NCI-H1694 treated with DMSO at 0.1 percent for 48 hours (cell line): ENCODE measurements around the gene GNAI2.

Experiments
- DNase-seq: peaks from one replicate; lab custom pipeline; 2025; lab: John Stamatoyannopoulos, UW

The GNAI2 gene

DNA sequence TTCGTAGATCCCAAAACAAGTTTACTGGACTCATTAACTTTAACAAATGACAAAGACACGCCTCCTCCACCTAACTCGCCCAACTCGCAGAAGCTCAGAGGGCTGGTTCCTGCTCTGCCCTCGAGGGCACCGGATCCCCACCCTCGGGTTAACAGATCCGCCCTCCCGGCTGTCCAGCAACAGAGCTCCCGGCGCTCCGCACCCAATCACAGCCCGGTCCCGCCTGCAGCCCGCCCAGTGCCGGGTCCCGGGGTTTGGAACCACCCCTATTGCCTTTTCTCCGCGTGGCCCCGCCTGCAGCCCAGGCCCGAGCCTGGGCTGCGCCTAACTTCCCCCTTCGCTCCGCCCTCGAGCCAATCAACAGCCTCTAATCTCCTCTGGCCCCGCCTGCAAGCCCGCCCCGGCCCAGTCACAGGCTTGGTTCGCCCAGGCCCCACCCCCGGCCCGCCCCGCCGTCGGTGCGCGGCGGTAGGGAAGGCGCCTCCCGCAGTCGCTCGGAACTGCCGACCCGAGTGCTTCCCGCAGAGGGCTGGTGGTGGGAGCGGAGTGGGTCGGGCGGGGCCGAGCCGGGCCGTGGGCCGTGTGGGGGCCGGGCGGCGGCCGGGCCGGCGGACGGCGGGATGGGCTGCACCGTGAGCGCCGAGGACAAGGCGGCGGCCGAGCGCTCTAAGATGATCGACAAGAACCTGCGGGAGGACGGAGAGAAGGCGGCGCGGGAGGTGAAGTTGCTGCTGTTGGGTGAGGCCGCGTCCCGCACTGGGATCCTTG lies at the start of gene GNAI2:
GNAI2 (plus strand) TSS at position 489 of the 768 bp plus-strand sequence; CDS start at position 621, 132 bp downstream.
- peak; percentile 93 for DNase-seq

- no peak for DNase-seq
These were observed 48.3 kb upstream of the GNAI2 start for GRCh38 chr3:50187750-50188149.

DNA sequence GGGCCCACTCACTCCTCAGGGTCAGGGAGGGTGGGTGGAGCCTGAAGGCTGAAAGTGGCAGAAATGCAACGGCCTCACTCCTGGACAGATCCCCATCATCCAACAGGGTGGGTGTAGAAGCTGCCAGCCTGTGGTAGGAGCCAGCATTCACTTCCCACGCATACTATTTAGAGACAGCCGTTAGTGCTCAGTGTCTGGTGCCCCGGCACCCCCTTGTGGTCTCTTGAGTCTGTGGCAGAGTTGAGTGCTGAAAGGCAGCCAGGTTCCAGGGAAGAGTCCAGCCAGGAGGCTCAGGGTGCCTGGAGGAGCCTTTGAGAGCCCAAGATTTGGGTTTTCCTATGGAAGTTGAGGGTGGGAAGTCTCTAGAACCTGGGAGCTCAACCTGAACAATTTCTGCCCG lies 46.7 kb upstream of the GNAI2 start:
- DNase-seq: peak; percentile 18

DNA sequence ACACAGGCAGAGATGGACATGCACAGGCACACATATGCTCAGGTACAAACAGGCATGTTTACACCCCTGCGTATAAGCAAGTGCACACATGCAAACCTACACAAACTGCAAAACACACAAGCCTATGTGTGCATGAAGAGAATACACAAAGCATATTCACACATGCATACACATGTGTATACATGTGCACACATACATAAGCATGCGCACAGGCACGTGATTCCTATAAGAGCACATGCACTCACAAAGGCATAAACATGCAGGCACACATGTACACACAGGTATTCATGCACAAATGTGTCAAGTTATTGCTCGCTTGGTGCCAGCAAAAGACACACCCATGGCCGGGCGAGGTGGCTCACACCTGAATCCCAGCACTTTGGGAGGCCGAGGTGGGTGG lies 46.0 kb upstream of the GNAI2 start:
- DNase-seq: no peak

DNA sequence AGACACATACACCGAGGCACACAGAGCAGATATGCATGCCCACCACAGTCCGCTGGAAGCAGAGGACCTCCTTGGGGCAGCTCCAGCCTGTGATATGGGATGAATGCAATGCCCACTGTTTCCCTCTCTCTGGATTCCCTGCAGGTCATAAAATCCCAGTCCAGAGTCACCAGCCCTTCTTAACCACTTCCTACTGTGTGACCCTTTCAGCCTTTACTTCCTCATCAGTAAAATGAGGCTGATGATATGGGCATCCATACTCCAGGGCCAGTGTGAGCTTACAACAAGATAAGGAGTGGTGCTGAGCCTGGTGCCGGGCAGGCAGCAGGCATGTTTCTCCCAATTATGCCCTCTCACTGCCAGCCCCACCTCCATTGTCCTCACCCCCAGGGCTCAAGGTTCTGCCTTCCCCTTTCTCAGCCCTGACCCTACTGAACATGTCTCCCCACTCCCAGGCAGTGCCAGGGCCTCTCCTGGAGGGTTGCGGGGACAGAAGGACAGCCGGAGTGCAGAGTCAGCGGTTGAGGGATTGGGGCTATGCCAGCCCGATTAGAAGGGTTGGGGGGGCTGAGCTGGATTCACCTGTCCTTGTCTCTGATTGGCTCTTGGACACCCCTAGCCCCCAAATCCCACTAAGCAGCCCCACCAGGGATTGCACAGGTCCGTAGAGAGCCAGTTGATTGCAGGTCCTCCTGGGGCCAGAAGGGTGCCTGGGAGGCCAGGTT lies 44.9 kb upstream of the GNAI2 start, which contains the start of gene GNAT1:
GNAT1 (plus strand) TSS at position 675 of the 725 bp plus-strand sequence. CDS start 116 bp downstream, outside the sequence.
- no peak for DNase-seq

GRCh38 chr3:50192124-50192523 lies 43.9 kb upstream of the GNAI2 start:
- no peak for DNase-seq

GRCh38 chr3:50192689-50193141 lies 43.3 kb upstream of the GNAI2 start:
- DNase-seq: peak; percentile 1

DNA sequence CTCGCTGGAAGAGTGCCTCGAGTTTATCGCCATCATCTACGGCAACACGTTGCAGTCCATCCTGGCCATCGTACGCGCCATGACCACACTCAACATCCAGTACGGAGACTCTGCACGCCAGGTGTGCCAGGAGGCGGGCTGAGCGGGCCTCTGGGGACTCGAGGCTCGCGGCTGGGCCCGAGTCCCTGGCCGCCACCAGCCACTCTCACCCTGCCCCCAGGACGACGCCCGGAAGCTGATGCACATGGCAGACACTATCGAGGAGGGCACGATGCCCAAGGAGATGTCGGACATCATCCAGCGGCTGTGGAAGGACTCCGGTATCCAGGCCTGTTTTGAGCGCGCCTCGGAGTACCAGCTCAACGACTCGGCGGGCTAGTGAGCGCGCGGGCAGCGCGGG lies 42.7 kb upstream of the GNAI2 start:
- DNase-seq: no peak

DNA sequence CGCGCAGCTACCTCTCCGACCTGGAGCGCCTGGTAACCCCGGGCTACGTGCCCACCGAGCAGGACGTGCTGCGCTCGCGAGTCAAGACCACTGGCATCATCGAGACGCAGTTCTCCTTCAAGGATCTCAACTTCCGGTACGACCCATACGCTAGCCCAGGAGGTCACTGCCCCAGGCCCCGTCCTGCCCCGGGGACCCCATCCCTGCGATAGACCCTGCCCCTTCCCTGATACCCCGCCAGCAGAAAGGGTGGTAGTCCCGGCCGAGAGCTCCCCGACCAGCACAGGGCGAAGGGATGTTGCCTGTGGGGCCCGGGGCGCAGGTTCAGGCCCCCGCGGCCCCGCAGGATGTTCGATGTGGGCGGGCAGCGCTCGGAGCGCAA lies 42.3 kb upstream of the GNAI2 start:
- DNase-seq: no peak

GRCh38 chr3:50194128-50194902 lies 41.7 kb upstream of the GNAI2 start:
- DNase-seq: peak; percentile 0

DNA sequence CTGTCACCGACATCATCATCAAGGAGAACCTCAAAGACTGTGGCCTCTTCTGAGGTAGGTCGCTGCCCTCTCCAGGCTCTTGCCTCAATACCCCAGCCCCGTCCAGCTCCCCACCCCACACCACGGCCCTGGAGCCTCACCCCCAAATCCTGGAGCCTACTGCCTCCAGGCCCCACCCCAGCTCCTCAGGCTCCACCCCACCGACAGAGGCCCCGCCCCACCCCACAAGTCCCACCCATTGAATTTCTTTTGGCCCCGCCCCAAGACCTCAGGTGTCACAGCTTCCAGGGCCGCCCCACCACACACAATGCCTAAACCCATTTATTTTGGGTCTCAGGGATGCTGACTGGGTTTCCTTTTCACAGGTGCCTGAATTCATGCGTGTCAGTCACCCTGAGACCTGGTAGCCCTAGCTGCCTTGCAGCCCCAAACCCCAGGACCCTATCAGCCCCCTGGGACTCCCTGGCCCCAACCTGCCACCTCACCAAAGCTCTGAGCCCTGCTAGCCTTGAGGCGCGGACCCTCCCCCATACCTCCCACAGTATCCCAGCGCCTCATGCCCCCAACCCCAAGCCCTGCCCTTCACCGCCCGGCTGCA lies 41.0 kb upstream of the GNAI2 start:
- DNase-seq: no peak

- DNase-seq: no peak
These were observed 40.3 kb upstream of the GNAI2 start for GRCh38 chr3:50195501-50196252.

DNA sequence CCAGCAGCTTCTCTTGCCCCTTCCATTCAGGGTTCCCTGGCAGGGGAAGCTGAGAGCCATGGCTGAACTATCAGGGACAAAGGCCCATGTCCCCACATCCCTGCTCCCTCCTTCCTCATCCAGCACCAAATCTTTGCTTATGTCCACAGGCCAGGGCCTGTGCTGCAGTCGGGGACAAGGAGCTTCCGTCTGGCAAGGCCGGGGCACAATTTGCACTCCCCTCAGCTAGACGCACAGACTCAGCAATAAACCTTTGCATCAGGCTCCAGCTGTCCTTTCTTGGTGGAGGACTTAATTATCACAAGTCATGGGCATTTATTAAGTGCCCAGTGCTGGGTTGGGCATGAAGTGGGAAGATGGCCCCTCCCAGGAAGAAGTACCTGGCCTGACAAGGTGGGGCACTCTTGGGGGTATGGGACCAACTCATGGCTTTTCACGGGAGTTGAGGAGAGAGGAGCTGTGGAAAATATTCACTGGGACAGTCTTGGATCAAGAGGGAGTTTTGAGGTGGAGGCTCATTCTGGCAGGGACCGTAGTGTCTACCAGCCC lies 39.7 kb upstream of the GNAI2 start:
- no peak for DNase-seq

- no peak for DNase-seq
These were observed 34.3 kb upstream of the GNAI2 start for GRCh38 chr3:50201573-50202315.

DNA sequence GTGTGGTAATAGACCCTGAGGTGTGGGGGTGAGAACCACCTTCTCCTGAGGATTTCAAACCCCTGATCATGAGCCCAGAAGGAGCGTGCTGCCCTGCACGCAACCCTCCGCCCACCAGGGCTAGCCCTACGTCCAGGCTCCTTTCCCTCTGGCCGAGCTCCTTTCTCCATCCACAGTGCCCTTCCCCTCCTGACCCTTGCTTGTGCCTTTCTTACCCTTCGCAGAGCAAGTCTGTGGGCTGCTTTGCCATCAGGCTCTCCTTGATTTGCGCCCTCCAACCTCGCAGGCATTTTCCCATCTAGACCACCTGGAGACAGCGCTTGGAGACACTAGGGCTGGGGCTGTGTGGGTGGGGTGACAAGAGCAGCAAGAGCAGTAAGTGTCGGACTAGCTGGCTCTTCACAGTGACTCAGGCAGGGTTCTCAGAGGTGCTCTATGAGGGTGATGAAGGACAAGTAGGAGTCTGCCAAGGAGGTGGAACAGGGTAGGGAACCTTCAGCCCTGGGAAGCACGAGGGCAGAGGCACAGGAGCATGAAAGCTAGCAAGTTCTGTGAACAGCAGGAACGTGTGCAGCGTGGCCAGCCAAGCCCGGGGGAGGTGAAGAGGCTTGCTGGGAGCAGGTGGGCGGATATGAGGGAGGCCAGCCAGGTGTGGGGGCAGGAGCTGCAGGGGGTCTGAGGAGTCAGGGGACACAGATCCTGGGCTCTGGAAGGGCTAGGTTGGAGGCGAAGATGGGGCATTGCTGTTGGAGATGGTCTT lies 33.5 kb upstream of the GNAI2 start:
- DNase-seq: no peak

DNA sequence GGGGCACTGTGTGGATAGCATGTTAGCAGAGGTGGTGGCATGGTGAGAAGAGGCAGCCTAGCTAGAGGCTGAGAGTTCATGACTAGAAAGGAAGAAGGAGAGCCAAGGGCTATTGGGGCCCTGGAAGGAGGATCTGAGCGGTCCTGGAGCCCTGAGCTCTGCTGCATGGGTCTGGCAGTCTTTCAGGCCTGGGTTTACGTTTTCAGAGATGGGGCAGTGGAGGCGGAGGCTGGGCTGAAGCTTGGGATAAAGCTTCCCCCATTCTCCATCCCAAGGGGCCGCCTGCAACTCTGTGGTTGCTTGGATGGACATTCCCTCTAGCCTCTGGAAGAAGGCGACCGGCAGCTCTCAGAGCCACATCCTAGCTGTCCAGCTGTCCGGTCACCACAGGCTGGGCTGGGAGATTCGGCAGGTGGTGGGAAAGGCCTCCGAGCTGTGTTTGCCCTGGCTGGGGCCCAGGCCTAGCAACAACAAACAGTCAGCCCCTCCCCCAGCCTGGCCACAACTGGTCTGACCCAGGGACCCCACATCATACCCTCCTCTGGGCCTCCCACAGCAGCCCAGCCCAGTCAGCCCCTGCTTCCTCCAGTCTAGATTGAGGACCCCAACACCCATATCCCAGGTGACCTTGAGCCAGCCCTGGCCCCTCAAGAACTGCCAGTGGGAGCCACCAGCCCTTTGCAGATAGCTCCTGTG lies 32.7 kb upstream of the GNAI2 start:
- no peak for DNase-seq

DNA sequence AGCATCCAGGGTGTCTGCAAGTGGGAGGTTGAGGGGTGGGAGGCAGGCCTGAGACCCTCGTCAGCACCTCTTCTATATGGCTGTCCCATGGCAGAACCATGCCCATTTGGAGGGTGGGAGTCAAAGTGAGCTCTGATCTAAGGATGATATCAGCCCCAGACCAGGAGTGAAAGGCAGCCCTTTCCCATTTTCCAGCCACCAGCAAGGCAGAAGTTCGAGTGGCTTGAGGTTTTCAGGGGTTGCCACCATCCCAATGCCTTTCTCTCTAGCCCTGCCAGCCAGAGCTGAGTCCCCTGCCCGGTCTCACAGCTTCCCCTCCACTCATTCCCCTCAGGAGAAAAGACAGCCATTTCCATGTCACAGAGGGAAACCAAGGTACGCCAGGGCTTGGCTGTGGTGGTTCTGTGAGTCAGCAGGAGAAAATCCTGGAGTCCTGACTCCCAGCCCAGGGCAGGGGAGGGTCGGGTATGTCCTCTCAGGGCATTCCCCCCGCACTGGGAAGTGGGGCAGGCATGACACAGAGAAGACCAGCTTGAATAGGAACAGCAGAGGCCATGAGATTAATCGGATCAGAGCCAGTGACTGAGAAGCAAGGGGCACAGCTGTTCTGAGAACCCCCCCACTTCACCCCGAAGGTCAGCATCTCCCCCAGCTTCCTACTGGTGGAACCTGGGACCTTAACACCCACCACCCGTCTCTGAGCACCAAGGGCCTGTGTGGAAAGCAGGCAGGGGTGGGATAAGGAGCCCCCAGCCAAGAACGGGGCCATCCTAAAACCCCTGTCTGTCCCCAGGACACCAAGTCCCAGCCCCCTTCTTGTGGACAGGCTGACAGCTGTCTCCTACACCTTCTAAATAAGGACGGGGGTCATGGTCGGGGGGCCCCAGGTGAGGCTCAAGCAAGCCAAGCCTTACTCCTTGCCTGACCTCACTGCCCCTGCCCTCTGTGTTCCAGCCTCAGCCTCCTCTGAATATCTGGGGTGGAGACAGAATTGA lies 31.9 kb upstream of the GNAI2 start:
- DNase-seq: no peak
